Activated CD4-positive, alpha-beta T cell treated with anti-CD3 and anti-CD28 coated beads for 48 hours (primary cell): ENCODE results near the gene CABYR.

Experiments
- DNase-seq: peaks from one replicate; pipeline ENCODE4 v3.0.0-alpha.2; 2020

Gene CABYR, protein sequence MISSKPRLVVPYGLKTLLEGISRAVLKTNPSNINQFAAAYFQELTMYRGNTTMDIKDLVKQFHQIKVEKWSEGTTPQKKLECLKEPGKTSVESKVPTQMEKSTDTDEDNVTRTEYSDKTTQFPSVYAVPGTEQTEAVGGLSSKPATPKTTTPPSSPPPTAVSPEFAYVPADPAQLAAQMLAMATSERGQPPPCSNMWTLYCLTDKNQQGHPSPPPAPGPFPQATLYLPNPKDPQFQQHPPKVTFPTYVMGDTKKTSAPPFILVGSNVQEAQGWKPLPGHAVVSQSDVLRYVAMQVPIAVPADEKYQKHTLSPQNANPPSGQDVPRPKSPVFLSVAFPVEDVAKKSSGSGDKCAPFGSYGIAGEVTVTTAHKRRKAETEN

DNA sequence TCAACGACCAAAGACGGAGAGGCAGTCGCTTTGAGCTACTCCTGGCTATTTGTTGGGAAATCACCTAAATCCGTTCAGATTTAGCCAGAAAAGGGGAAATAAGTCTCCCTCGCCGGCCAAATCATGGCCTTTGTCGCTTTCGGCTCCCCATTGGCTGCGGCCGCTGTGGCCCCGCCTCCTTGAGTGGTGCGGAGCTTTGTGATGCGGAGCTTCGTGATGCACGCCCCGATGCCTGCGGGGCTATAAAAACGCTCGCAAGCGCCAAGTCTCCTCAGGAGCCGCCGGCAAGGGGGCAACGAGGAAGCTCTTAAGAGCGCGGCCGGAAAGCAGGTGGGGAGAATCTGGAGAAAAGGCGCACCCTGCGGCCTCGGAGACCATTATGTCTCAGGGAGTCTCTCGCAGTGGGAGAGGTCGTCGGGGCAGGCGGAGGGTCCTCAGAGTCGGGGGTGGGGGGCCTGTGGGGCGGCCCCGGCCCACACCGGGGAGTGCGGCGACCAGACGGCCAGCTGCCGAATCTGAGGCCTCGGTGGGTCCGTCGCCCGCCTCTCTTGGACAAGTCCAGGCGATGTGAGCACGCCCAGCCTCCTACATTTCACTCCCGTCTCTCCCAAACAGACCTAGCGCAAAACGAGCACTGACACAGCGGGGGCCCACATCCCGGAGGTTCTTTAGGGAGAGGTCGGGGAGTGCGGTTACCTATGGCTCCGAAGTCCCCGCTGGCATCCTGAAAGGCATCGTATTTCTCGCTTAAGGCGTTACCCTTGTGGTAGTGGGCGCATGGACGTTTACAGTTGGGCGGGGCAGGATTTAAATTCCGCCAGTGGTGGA, at the start of gene CABYR:
CABYR (plus strand) TSS at position 274 of the 828 bp plus-strand sequence. CDS start 4,053 bp downstream, outside the sequence.
- DNase-seq = peak; percentile 84

- DNase-seq = no peak
Measured at GRCh38 chr18:24089076-24089475, 49.8 kb upstream of the CABYR start.

GRCh38 chr18:24089515-24090337, 49.1 kb upstream of the CABYR start:
- no peak for DNase-seq

DNA sequence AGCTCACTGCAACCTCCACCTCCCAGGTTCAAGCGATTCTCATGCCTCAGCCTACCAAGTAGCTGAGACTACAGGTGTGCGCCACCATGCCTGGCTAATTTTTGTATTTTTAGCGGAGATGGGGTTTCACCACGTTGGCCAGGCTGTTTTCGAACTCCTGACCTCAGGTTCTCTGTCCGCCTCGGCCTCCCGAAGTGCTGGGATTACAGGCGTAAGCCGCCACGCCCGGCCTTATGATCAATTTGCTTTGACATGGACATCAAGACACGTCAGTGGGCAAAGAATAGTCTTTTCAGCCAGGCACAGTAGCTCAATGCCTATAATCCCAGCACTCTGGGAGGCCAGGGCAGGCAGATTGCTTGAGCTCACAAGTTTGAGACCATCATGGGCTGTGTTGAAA, 48.0 kb upstream of the CABYR start:
- DNase-seq = no peak

DNA sequence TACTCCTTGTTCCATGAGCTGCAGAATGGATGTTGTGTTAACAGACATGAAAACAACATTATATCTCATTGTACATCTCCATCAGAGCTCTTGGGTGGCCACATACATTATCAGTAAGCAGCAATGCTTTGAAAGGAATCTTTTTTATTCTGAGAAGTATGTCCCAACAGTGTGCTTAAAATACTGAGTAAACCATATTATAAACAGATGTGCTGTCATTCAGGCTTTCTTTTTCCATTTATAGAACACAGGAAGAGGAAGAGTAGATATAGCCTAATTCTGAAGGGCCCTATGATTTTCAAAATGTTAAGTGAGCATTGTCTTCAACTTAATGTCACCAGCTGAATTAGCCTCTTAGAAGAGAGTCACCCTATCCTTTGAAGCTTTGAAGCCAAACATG, 44.3 kb upstream of the CABYR start:
- no peak for DNase-seq

DNA sequence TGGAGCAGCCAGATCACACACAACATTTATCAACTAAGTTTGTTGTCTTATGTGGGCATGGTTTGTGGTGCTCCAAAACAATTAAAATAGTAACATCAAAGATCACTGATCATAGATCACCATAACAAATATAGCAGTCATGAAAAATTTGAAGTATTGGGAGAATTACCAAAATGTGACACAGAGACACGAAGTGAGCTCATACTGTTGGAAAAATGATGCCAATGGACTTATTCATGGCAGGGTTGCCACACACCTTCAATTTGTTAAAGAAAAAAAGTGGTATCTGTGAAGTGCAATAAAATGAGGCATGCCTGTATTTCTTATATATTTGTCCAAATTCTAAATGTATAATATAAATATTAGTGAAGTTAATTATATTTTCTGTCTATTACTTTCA, 42.9 kb upstream of the CABYR start:
- DNase-seq = no peak

DNA sequence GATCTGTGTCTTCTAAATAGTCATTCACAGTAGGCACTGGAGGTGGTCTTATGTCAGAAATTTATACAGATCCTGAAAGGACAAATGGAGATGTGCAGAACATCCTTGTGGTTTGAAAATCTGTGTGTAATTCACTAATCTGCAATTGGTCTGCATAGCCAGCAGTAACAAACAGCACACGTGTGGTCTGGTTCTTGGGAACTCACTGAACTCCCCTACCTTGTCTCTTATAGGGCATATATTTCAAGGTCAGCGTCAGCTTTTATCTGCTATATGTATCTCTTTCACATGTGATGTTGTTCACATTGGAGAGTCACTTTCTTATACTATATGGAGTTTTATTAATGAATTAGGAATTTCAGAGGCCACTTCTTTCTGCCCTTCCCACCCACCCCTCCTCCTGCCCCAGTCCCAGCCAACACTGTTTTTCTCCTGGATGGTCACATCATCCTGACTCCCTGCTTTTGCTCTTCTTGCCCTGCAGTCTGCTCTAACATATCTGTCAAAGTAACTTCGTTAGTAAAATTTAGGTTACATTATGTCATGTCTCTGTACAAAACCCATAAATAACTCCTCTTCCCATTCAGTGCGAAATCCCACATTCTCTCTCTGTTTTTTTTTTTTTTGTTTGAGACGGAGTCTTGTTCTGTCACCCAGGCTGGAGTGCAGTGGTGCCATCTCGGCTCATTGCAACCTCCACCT, 35.4 kb upstream of the CABYR start:
- no peak for DNase-seq

DNA sequence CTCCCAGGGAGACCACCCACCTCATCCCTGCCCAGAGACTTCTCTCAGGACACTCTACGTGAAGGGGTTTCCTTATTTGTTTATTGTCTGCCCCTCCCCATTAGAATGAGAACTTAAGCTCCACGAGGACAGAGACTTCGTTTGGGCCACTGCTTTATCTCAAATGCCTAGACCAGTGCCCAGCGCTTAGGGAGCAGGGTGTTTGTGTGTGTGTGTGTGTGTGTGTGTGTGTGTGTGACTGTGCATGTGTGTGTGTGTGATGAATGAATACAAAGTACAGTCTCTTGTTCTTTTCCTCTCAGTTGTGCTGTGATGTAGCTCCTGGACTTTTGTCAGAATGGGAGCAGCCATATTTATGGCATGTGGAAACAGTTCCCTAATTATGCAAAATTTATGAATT, 34.4 kb upstream of the CABYR start:
- DNase-seq = no peak

DNA sequence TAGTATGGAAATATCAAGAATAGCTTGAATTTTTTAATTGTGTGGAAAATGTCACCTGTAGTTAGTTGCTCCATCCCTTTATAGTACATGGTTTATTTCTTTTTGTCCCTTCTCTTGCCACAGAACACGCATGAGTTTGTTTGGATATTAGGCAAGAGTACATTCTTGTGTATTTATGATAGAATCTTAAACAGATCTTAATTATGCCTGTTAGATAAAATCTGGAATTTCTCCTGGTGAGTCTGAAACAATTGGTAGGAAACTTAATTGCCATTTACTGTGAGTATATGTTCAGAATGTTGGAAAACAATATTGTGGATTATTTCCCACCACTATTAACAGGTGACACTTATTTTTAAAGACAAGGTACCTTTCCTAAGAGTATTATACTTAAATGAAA, 30.2 kb upstream of the CABYR start:
- no peak for DNase-seq

- no peak for DNase-seq
Measured at GRCh38 chr18:24111936-24112335, 26.9 kb upstream of the CABYR start.

DNA sequence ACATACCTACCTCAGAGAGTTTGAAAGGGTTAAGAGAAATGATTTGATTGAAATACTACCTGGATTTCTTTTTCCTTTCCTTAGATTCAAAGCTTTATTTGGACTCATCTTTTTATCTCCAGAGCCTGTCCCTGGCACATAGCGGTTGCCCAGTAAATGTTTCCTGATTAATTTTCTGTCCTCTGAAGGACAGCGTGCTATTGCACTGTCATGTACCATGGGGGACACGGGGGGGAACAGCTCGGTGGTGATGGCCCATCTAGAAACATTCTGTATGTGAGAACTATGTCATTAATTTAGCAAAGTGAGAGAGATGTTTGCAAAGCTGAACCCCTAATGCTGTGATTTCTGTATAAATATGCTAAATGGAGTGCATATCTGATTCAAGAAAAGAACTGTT, 26.4 kb upstream of the CABYR start:
- DNase-seq = no peak

DNA sequence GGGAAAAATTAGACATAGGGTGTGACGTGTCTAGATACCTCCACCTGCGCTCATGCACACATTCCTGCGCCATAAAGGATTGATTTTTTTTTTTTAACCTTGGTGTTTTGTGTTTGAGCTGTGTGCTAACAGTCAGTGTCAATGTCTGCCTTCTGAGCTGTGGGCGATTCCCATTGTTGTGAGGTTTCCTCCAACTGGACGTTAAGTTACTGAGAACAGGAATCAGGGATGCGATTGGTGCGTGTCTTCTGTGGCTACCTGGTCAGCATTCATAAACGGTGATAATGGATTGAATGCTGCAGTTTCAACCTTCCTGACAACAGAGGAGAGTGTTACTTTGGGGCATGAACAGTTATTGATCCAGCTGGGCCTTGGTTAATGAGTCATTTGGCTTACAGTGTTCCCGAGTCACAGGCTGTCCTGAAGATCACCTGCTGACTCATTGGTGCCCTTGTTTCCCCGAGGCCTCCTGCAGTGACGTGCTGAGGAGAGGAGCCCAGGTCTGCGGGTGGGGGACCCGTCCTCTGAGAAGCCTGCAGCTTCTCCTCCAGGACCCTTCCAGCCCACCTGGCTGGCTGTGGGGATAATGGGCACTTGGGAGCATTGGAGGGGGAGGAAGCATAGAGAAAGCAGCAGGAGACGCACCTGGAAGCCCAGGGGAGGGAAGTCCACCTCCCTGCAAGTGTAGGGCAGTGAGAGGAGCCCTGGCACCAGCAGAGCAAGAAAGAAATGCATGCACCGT, 25.8 kb upstream of the CABYR start:
- peak; percentile 13 for DNase-seq

DNA sequence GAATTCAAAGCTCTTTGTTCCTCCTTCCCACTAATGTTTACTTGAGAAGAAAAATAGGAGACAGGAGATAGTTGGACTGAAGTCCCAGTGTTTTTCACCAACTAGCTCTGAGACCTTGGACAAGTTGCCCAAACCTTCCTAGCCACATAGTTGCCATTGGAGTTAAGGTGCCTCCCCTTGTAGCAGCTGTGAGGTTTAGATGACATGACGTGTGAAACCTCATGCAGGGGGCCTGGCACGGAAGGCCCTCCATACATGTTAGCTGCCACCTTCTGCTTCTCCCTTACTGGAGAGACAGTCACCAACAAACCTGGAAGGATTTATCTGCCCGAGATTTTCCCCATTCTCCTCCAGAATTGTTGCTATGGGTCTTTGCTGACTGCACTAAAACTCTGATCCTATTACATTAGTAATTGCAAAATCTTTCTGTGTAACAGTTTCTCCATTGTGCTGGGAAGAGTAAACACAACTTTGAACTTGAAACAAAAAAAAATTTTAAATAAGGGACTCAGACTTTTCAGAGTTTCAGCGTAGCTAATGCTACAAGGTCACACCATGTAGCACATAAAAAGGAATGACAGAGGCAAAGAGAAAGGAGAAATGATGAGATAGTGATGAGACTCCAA, 23.8 kb upstream of the CABYR start:
- DNase-seq = no peak

- no peak for DNase-seq
Measured at GRCh38 chr18:24115628-24116027, 23.2 kb upstream of the CABYR start.

GRCh38 chr18:24118750-24119577, 19.9 kb upstream of the CABYR start:
- DNase-seq = peak; percentile 84

GRCh38 chr18:24120676-24121075, 18.2 kb upstream of the CABYR start:
- DNase-seq = no peak

DNA sequence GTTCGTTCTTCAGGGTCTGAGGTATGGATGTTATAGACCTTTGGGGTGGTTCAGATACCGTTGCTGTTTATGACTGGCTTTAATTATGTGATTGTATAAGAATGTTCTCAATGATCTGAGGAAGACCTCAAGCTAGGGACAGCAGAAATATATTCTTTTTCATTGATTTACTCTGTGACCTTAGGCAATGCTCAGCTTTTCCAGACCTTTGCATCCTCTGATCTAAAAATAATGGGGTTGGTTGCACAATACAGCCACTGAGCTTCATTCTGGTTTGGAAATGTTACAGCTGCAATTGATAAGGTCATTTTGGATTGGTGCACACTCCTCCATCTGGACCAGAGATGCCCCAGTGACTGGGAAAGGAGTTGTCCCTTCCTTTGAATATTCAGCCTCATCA, 17.2 kb upstream of the CABYR start:
- no peak for DNase-seq

- no peak for DNase-seq
Measured at GRCh38 chr18:24126155-24126961, 12.5 kb upstream of the CABYR start.

DNA sequence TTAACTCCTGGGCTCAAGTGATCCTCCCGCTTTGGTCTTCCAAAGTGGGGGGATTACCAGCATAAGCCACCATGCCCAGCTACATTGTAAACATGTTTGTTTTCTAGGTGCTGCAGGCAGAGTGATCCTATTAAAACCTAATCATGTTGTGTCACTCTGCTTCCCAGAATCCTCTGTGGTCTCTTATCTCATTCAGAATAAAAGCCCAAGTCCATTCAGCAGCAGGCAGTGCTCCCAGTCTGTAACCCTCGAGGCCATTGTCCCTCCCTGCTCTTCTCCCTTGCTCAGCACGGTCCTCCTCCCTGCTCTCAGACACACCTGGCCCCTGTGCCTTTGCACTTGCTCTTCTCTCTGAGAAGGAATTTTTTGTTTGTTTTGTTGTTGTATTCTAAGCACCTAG, 11.1 kb upstream of the CABYR start:
- no peak for DNase-seq

GRCh38 chr18:24128700-24129099, 10.2 kb upstream of the CABYR start:
- DNase-seq = no peak
